Mucosa of descending colon (tissue), 3 donors: ENCODE measurements around the gene SCAI. TPM values are rescaled to one million over a fixed set of nuclear protein-coding genes. Genes with fewer than 3 reads are reported as not detected.

Source experiments
- ATAC-seq: fragments of 200-7000 bp; cut with Tn5 transposase; one replicate; pipeline ENCODE4 v1.9.1; 2020; ENCODE audit warnings: mild to moderate bottlenecking, moderate library complexity
- DNase-seq, 3 donors: peaks; one replicate each; pipeline ENCODE4 v3.0.0-alpha.2; 2020
- H3K36me3 ChIP-seq: fragments of 200-600 bp; one replicate; pipeline ENCODE4 v1.8.0; 2021; ENCODE audit warnings: low read depth, mild to moderate bottlenecking
- H3K4me1 ChIP-seq: fragments of 200-600 bp; one replicate; pipeline ENCODE4 v1.8.0; 2021; ENCODE audit warnings: low read depth, mild to moderate bottlenecking
- H3K4me3 ChIP-seq: fragments of 200-600 bp; one replicate; pipeline ENCODE4 v1.8.0; 2021; ENCODE audit warnings: mild to moderate bottlenecking
- H3K9me3 ChIP-seq: fragments of 200-600 bp; one replicate; pipeline ENCODE4 v1.8.0; 2021; ENCODE audit warnings: mild to moderate bottlenecking
- intact Hi-C, 2 donors: fragments of 100-400 bp; cut with DNase I in 1 of 2; cut with micrococcal nuclease in 1 of 2; formaldehyde crosslinking; loops; one replicate each; pipeline versions ENCODE4 v1.11.0 to v1.11.1; 2022; cut with DNase I, micrococcal nuclease
- total RNA-seq, 3 donors: library from RNA; stranded (reverse); fragmentation: NEBNext Ultra II Directional in 2 of 3; extraction: Animal tissue kit (Norgen Biotek cat#: 25700) in 2 of 3; gene quantifications; one replicate each; pipeline versions ENCODE4 v1.2.1 to v1.2.4, GENCODE V29; 2021 to 2023
- TF ChIP-seq, protein P1 (sequence below): fragments of 200-600 bp; IDR thresholded peaks from one replicate; pipeline ENCODE4 v1.8.0; 2022; ENCODE audit warnings: antibody characterized with exemption, mild to moderate bottlenecking
- donor health status: DM: no; HTN: no; CAD: no; lungs with moderate emphysema.
- donor health status: DM: no; HTN: no; CAD: no.
- donor health status: DM: no; HTN: yes; CAD: no.

SCAI gene
- total RNA-seq, 3 donors from 2014 or later = 6.3 to 11.7 (median 8.8) TPM

DNA sequence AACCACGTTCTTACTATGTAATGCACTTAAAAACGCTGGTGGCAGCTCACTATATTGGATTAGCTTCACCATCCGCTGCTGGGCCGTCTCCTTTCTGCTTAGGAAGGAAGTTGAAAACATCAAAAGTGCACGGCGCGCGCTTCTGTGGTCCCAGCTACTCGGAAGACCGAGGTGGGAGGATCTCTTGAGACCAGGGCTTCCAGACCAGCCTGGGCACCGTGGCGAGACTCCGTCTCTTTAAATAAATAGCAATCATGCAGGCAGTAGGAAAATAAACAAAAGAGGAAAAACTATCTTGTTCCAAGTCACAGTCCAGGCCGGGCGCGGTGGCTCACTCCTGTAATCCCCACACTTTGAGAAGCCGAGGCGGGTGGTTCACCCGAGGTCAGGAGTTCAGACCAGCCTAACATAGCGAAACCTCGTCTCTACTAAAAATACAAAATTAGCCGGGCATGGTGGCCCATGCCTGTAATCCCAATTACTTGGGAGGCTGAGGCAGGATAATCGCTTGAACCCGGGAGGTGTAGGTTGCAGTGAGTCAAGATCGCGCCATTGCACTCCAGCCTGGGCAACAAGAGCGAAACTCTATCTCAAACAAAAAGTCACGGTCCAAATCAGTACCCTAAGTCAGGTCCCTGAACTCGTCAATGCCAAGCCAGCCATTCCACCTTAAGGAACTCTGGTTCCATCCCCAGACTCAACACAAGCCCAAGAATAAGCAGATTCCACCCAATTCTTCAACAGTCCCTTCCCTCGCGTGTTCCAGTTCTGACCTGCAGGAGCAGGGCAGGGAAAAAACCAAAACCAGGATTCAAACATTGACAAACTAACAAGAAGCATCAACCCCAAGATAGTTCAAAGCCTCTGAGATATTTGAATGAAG, 201.4 kb downstream of the SCAI start:
- intact Hi-C loops = loop anchor here (10.0 kb wide), 1 partner anchor 203 kb away; the partner anchor contains the start of gene SCAI (in 2 of the 2)
- peak; percentile 49 for ATAC-seq
- Histone ChIP-seq H3K4me1 (peaks cover 8% of the 10 kb centered on the region), H3K4me3 (peak overlapping the region; percentile 80), H3K36me3 (no peaks in the 10 kb centered on the region), H3K9me3 (no peaks in the 10 kb centered on the region)
- TF ChIP-seq, protein P1, sequence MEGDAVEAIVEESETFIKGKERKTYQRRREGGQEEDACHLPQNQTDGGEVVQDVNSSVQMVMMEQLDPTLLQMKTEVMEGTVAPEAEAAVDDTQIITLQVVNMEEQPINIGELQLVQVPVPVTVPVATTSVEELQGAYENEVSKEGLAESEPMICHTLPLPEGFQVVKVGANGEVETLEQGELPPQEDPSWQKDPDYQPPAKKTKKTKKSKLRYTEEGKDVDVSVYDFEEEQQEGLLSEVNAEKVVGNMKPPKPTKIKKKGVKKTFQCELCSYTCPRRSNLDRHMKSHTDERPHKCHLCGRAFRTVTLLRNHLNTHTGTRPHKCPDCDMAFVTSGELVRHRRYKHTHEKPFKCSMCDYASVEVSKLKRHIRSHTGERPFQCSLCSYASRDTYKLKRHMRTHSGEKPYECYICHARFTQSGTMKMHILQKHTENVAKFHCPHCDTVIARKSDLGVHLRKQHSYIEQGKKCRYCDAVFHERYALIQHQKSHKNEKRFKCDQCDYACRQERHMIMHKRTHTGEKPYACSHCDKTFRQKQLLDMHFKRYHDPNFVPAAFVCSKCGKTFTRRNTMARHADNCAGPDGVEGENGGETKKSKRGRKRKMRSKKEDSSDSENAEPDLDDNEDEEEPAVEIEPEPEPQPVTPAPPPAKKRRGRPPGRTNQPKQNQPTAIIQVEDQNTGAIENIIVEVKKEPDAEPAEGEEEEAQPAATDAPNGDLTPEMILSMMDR = no peak
- peak; percentile 72 to 85 (median 76) for DNase-seq

DNA sequence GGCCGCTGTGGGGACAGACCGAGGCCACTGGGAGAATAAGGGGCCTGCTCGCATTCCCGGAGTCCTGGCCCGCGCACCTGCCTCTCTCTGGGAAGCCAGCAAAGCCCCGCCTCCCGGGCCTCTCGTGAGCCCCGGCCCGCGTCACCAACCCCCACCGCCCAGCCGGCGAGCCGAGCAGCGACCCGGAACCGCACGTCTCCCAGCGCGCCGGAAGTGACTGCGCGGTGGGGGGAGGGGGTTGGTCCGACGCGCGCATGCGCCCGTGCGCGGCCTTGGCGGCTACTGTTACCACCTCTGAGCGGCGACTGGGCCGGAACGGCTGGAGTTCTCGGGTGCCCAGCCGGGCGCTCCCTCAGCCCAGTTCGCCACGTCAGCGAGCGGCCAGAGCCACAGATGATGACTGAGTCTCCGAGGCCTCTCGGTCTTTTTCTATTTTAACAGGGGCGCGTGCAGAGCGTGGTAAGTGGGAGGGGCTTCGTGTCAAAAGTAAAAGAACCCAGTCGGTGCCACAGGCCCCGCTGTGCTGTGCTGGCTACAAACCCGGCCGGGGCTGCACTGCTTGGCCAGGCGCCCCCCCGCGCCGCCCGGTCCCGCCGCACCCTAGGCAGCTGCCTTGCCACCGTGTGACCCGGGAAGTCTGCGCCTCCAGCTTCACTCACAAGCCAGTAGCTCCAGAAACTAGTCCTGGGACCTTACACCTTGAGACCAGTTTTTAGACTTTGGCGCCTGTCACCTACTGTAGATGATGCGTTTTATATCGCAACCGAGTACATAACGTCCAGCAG, 202.2 kb downstream of the SCAI start, which contains the start of gene GOLGA1:
Gene GOLGA1, minus strand, starts transcription at position 190 of the 785 bp plus-strand sequence. CDS start 2,372 bp downstream, outside the sequence.
- DNase-seq = peak; percentile 97 to 98 (median 98)
- H3K9me3 ChIP-seq = no peaks in the 10 kb centered on the region
- H3K36me3 ChIP-seq = no peaks in the 10 kb centered on the region
- peak within 1 kb of the TSS; percentile 80 for H3K4me3 ChIP-seq
- peaks cover 8% of the 10 kb centered on the region for H3K4me1 ChIP-seq
- ATAC-seq = peak; percentile 96
- TF ChIP-seq, protein P1 = no peak
- intact Hi-C loops = loop anchor here (10.0 kb wide), 1 partner anchor 204 kb away; the partner anchor contains the start of gene SCAI (in 2 of the 2)

DNA sequence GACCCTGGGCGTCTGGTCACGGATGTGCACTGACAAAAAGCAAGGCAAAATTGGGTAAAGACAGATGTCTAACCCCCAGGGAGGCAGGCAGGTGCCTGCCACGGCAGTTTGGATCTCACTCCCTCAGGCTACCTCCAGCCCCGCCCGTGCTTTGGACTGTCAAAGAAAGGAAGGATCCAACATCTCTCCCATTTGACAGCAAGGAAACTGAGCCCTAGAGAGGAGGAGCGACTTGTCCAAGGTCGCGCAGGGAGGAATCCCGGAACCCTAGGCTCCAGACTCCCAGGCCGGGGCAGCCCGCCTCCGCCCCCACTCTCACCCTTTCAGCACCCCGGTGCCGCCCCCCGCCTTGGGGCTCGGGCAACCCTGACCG, 202.8 kb downstream of the SCAI start:
- Histone ChIP-seq H3K9me3 (no peaks in the 10 kb centered on the region), H3K36me3 (no peaks in the 10 kb centered on the region), H3K4me1 (peaks cover 8% of the 10 kb centered on the region), H3K4me3 (peak overlapping the region; percentile 80)
- intact Hi-C loops = loop anchor here (10.0 kb wide), 1 partner anchor 204 kb away; the partner anchor contains the start of gene SCAI (in 2 of the 2)
- peak; percentile 59 for ATAC-seq
- TF ChIP-seq, protein P1 = no peak
- DNase-seq = no peak

DNA sequence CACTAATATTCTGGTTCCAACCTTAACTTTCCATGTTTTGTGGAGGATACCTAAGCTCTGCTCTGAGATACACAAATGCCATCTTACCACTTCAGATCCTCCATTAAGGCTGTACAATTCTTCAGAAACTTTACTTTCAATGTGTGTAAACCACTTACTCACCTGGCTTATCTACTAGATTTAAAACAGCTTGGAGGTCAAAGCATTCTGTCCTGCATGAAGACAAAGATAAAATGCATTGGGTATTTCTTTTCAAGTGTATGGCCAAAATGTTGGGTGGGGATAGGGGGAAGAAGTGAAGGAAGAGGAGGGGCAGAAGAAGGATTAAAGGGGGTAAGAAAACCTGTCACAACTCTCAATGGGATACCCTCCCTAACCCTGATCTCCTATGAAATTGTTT, 203.4 kb downstream of the SCAI start:
- TF ChIP-seq, protein P1 = no peak
- intact Hi-C loops = loop anchor here (10.0 kb wide), 1 partner anchor 205 kb away; the partner anchor contains the start of gene SCAI (in 2 of the 2)
- Histone ChIP-seq H3K4me1 (peaks cover 8% of the 10 kb centered on the region), H3K4me3 (peak overlapping the region; percentile 80), H3K36me3 (no peaks in the 10 kb centered on the region), H3K9me3 (no peaks in the 10 kb centered on the region)
- DNase-seq (no peak), ATAC-seq (no peak)

DNA sequence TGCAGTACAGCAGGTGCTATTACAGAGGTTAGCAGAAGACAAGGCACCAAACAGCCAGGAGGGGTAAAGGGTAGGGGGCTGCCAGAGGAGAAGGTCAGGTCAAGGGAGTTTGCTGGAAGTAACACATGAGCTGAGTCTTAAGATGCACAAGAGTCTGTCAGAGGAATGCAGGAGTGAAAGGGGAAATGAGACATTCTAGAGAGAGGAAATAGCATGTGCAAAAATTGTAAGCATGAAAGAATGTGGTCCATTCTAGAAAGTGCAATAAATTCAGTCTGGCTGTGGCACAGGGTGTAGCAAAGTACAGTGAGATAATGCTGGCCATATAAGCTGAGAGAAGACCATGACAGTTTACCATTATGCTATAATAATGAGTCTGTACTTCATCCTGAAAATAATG, 209.0 kb downstream of the SCAI start:
- Histone ChIP-seq H3K4me1 (no peaks in the 10 kb centered on the region), H3K9me3 (no peaks in the 10 kb centered on the region), H3K4me3 (no peak overlapping the region), H3K36me3 (no peaks in the 10 kb centered on the region)
- ATAC-seq = peak; percentile 32
- intact Hi-C loops = no loop called here
- no peak for DNase-seq
- TF ChIP-seq, protein P1 = no peak
